SHP77 treated with DMSO at 0.1 percent for 48 hours (cell line): Measurements from ENCODE around the gene FCRL6.

ENCODE experiments used
- DNase-seq: peaks from one replicate; lab custom pipeline; 2025; lab: John Stamatoyannopoulos, UW

FCRL6 gene

GRCh38 chr1:159835862-159836525, 33.8 kb downstream of the FCRL6 start:
- DNase-seq: no peak

DNA sequence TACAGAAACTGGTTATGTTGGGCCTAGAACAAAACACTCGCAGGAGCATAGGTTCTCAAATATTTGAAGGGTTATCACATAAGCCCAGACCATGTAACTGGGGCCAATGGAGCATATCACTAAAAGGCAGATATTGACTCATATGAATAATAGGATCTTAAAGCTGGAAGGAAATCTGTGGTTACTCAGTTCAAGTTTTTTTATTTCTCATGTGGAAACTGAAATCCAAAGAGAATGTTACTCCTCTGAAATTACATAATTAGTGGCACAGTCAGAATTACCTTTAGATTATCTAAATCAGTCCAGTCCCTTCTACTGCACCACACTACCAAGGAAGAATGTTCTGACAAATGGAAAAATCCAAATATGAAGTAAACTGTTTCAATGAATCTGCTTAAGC, 36.6 kb downstream of the FCRL6 start:
- no peak for DNase-seq

- DNase-seq: no peak
These were observed 37.1 kb downstream of the FCRL6 start for GRCh38 chr1:159839116-159839849.

DNA sequence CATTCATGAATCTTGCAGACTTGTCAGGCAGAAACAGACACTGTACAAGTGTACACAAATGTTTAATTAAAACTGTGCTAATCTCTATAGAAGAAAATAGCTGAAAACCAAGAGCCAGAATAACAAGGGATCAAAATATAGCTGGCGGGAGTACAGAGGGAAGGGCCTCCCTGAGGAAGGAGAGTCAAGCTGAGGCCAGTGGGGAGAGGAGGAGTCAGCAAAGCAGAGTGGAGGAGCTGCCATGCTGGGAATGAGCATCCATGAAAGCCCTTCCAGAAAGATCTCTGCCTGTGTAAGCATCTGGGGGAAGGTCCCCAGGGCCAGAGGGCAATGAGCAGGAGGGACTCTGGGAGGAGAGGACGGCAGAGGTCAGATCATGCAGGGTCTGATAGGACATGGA, 39.6 kb downstream of the FCRL6 start:
- DNase-seq: no peak

DNA sequence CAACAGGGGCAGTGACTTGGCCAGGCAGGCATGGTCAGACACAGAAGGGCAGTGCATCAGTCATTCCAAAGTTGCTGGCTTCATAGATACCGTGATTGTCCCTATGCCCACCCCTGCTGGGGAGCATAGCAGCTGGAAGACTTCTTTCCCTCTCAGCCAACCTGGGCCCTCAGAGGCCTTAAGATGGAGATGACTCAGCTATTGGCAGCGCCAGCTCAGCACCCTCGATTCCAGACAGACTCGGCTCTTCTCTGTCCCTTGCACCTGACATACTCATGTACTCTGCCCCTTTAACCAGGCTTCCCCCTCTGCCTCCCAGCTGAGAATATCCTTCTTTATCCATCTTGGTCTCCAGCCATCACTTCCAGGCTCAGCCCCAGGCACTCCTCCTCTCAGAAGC, 41.3 kb downstream of the FCRL6 start:
- DNase-seq: no peak

DNA sequence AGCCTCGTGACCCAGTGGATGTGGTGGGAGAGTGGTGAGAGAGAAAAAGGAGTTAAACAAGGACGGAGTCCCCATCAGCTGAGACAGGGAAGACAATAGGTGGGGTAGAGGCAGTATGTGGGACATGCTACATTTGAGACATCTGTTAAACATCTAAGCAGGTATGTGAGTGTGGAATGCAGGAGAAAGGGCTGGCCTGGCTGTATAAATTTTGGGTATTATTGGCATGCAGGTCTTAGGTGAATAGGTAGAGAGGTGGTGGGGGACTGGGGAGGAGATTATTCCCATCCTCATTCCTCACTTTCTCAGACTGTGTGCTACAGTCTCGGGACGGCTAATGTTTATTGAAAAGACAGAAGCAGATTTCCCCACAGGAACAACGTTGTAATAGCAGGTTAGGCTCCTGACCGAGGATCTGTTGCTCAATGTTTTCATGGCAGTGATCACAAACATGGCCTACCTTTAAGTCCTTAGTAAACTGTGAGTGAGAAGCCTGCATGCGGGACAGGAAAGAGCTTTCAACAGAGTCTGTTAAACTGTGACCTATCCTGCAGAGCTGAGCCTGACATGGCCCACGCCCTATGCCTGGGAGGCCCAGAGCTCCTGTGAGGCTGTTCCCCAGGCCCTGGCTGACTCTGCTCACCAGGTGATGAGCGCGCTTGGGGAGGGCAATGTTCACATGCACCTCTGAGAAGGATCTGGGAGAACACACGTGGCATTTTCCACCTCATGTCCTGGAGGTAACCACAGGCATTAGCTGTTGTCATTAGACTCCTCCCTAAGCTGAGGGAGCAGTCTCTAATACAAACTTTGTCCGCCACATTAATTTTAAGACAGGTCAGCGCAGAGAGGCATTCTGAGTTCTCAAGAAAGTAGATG, 43.8 kb downstream of the FCRL6 start:
- no peak for DNase-seq

GRCh38 chr1:159847231-159847630, 45.1 kb downstream of the FCRL6 start:
- no peak for DNase-seq

DNA sequence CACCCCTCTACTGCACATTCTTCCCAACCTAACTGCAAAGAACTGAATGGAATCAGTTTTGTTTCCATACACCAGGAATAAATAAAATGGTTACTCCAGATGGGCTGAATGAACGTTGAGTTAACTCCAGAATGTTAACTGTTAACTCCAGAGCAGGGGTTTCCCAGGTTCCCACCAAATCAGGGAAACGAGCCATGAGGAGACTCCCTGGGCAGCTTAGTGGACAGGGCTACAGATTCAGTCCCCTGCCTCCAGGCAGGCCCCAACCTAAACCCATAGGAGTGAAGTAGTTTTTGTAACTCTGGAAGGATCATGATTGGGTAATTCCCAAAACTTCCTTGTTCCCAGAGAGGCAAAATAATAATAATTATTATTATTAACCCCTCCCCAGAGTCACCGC, 46.2 kb downstream of the FCRL6 start:
- no peak for DNase-seq

DNA sequence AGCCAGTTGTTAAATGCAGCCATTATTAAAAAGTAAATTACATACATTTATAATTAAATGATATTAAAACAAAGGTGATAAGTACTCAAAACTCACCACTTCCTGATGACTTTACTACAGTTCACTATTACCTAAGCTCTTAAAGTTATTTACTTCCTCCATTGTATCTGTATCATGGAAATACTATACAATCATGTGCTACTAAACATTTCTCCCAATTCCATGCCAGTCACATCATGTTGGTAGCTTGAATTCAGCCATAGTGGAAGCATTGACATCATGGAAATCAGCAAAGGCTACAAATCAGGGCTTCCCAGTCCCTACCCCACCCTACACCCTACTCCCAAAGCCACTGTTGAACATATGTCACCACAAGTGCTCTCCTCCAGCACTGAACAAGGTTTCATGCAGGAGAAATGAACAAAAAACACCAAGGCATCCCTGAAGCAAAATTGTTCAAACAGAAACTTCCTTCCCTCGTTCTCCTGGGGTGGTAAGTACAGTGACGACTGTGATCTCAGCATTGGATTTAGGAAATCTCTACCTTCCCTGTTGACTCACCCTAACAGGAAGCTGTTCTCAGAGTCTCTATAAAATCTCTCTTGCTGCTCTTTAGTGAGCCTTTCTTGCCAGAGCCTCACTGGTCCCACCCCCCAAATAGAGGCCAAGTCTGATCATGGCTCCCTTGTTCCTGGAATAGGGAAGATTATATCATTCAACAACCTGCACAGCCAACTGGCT, 47.6 kb downstream of the FCRL6 start:
- no peak for DNase-seq

- no peak for DNase-seq
These were observed 49.2 kb downstream of the FCRL6 start for GRCh38 chr1:159851407-159851806.

GRCh38 chr1:159853417-159854115, 51.4 kb downstream of the FCRL6 start:
- no peak for DNase-seq

DNA sequence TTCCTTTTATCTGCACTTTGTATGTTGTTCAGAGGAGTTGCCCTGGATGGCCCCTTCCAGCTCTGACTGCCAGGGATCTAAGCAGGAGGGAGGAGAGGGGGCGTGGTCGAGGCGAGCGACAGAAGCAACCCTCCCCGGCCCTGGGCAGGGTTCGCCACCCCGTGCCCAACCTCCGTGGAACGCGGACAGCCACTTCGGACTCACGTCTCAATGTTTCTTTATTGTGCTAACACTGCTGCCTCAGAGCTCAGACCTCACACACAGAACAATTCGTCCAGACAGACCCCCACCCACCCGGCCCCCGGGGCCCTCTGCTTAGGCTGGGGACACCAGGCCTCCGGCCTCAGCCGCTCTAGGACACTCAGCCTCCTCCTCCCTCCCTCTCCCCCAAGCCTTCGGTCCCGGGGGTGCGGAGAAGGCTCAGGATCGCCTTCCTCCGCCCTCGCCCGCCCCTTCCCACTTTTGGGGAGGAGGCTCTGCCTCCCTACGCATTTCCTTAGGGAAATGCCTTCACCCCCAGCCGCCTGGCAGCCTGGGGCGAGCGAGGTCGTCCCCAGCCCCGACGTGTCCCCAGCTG, 52.0 kb downstream of the FCRL6 start:
- DNase-seq: peak; percentile 44

GRCh38 chr1:159854693-159855192, 52.6 kb downstream of the FCRL6 start:
- DNase-seq: peak; percentile 52

DNA sequence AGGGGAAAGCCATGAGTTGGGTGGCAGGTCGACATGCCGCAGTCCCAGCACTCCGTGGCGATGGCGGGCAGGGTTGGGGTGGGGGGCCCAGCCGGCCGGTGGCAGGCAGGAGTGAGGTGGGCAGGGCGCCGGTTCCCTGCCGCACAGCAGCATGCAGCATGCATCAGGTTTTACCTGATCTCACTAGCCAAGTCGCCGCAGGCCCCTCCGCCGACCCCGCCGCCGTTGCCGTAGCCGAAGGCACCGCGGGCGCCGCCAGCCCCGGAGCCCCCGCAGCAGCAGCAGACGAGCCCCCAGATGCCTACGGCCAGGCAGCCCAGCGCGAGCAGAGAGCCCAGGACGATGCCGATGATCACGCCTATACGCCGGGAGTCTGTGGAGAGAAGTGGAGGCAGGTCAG, 53.5 kb downstream of the FCRL6 start:
- DNase-seq: no peak

GRCh38 chr1:159856576-159856975, 54.4 kb downstream of the FCRL6 start:
- no peak for DNase-seq

DNA sequence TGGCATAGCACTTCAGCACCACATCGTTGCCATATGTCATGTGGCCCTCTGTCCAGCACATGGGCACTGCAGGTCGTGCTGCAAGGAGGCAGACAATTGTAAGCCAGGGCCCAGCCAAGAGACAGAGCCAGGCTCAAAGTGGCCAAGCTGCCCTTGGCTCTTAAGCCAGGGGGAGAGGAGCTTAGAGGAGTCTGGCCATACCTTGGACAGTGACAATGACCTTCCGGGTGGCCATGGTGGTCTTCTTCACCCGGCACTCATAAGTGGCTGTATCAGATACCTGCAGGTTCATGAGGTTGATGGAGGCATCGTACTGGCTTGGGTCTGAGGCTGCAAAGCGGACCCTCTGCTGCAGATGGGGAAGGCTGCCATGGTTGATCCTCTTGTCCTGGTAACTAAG, 55.7 kb downstream of the FCRL6 start:
- no peak for DNase-seq

- no peak for DNase-seq
These were observed 57.7 kb downstream of the FCRL6 start for GRCh38 chr1:159859767-159860322.

DNA sequence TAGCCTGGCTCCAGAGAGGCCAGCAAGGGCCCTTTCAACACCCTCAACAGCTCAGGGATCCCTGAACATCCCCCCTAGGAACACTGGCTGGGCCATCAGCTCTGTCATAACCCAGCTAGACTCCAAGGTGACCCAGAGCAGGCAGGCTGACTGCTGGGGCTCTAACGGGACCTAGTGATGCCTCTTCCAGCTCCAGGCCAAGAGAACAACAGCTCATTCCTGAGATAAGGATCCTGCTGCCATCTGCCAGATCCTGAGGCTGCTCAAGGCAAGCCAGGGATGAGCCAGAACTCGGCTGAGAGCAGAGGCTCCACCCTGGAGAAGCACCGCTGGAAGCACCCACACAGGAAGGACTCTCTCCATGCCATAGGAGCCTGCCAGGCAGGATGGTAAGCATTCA, 58.3 kb downstream of the FCRL6 start:
- DNase-seq: no peak

GRCh38 chr1:159861218-159861617, 59.1 kb downstream of the FCRL6 start:
- no peak for DNase-seq

- no peak for DNase-seq
These were observed 59.9 kb downstream of the FCRL6 start for GRCh38 chr1:159862031-159862430.

DNA sequence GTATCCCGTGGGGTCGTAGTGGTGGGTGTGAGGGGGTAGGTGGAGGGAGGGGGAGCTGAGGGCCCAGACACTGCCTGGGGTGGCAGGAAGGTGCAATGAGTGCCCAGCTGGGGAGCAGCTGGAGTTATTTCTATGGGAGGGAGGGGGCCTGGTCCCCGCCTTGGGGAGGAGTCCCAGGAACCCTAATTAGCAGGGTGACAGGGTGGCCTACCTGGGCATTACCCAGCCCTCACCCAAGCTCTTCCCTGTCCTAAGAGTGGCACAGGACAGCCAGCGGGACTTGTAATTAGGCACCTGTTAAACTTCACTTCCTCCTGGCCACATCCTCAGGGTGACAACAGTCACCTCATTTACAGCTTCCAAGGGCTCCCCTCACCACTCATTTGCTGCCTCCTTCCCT, 60.4 kb downstream of the FCRL6 start, which contains the start of gene VSIG8:
Gene VSIG8 (minus strand): TSS at position 101 of the 400 bp plus-strand sequence. CDS start 136 bp downstream, outside the sequence.
- no peak for DNase-seq
